Breast epithelium (tissue), 4 donors: ENCODE data around the gene SOX13. TPM values are rescaled to one million over a fixed set of nuclear protein-coding genes. Genes with fewer than 3 reads are reported as not detected.
A peak's percentile ranks its signal among the peaks of the same experiment; 100 is the strongest.

Experiments used
- DNase-seq, 2 donors: peaks; one replicate each; pipeline ENCODE4 v3.0.0-alpha.2; 2019; ENCODE audit warnings: low spot score in 2 of 2
- H3K27ac ChIP-seq, 2 donors: fragments of 200-600 bp; sonication (generic) in 1 of 2; one replicate each; pipeline ENCODE4 v1.5.1; 2016 to 2019; ENCODE audit warnings: mild to moderate bottlenecking in 1 of 2
- H3K27me3 ChIP-seq, 2 donors: fragments of 200-600 bp; sonication (generic) in 1 of 2; one replicate each; pipeline versions ENCODE4 v1.5.1 to v1.6.0; 2017 to 2019; ENCODE audit warnings: control low read depth in 1 of 2, mild to moderate bottlenecking in 1 of 2
- H3K36me3 ChIP-seq: fragments of 200-600 bp; one replicate; pipeline ENCODE4 v1.5.1; 2019
- H3K4me1 ChIP-seq, 2 donors: fragments of 200-600 bp; sonication (generic); one replicate each; pipeline ENCODE4 v1.5.1; 2016 to 2019; ENCODE audit warnings: control low read depth in 1 of 2
- H3K4me3 ChIP-seq, 3 donors: fragments of 200-600 bp; sonication (generic); 1 replicate in 2 of 3; 2 replicates in 1 of 3; pipeline ENCODE4 v1.5.1; 2016 to 2019; ENCODE audit warnings: mild to moderate bottlenecking in 3 of 3, moderate library complexity in 2 of 3
- H3K9me3 ChIP-seq, 2 donors: fragments of 200-600 bp; sonication (generic) in 1 of 2; one replicate each; pipeline ENCODE4 v1.5.1; 2016 to 2019; ENCODE audit warnings: control low read depth in 1 of 2
- POLR2A ChIP-seq: fragments of 450-650 bp; IDR thresholded peaks from one replicate; pipeline ENCODE4 v1.6.1; 2016; ENCODE audit warnings: antibody characterized with exemption, mild to moderate bottlenecking, moderate library complexity
- POLR2AphosphoS5 ChIP-seq, 3 donors: sonication (generic); formaldehyde crosslinking; IDR thresholded peaks; one replicate each; pipeline ENCODE4 v1.6.1; 2017; ENCODE audit warnings: antibody characterized with exemption in 3 of 3
- intact Hi-C: fragments of 100-400 bp; cut with DNase I; formaldehyde crosslinking; loops from one replicate; pipeline ENCODE4 v1.15.1; 2023; ENCODE audit warnings: low total_unique reads
- total RNA-seq, 3 donors: library from RNA; depleted of rRNA; stranded (reverse); fragments of >200 nt; gene quantifications; one replicate each; pipeline ENCODE4 v1.1.0, GENCODE V29; 2016
- TF ChIP-seq, protein P1 (sequence below), 3 donors: fragments of 450-650 bp; IDR thresholded peaks; one replicate each; pipeline ENCODE4 v1.5.1; 2016 to 2017; ENCODE audit warnings: antibody characterized with exemption in 3 of 3, mild to moderate bottlenecking in 3 of 3, moderate library complexity in 3 of 3

The SOX13 gene
- total RNA-seq, 3 donors from 2014 or later: 22.9 to 34.7 (median 31.9) TPM

DNA sequence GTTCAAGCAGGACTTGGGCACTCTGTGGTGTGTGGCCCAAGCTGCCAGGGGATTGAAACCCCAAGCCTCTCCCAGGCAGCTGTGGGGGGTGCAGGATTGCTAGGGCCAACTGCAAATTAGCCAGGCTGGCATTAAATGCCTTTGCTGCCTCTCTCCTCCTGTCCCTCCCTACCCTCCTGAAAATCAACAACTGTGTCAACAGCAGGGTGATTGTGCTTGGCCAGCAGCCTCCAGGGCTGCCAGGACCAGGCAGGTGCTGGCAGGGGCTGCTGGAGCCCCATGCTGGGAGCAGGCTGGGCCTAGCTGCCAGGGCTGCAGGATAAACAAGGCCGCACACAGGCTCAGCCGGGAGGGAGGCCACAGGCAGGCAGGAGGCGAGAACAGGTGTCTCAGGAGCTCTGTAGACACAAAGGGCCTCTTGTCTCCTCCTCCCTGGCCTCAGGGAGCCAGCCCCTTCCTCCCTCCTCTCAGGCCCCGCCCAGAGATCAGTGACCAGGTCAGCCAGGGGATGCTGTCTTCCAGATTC is 11.4 kb downstream of the SOX13 start:
- DNase-seq: peak; percentile 79
- intact Hi-C loops: loop anchor here (5.0 kb wide), 1 partner anchor 378 kb away; no protein-coding TSS in a partner anchor
- H3K27ac ChIP-seq: peak overlapping the region; percentile 91 to 92
- TF ChIP-seq POLR2AphosphoS5 (IDR thresholded peaks at IDR 0.05) (peak in 2 of 3 donors; percentile 23 to 33), POLR2A (no peak)
- TF ChIP-seq, protein P1, sequence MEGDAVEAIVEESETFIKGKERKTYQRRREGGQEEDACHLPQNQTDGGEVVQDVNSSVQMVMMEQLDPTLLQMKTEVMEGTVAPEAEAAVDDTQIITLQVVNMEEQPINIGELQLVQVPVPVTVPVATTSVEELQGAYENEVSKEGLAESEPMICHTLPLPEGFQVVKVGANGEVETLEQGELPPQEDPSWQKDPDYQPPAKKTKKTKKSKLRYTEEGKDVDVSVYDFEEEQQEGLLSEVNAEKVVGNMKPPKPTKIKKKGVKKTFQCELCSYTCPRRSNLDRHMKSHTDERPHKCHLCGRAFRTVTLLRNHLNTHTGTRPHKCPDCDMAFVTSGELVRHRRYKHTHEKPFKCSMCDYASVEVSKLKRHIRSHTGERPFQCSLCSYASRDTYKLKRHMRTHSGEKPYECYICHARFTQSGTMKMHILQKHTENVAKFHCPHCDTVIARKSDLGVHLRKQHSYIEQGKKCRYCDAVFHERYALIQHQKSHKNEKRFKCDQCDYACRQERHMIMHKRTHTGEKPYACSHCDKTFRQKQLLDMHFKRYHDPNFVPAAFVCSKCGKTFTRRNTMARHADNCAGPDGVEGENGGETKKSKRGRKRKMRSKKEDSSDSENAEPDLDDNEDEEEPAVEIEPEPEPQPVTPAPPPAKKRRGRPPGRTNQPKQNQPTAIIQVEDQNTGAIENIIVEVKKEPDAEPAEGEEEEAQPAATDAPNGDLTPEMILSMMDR (IDR thresholded peaks at IDR 0.05): no peak
- H3K4me1 ChIP-seq: peaks cover 43 to 73% of the 10 kb centered on the region in 2 donors
- no peaks in the 10 kb centered on the region for H3K27me3 ChIP-seq
- H3K9me3 ChIP-seq: no peaks in the 10 kb centered on the region
- no peaks in the 10 kb centered on the region for H3K36me3 ChIP-seq
- H3K4me3 ChIP-seq: peak overlapping the region in 2 of 3 donors; percentile 11 to 12

DNA sequence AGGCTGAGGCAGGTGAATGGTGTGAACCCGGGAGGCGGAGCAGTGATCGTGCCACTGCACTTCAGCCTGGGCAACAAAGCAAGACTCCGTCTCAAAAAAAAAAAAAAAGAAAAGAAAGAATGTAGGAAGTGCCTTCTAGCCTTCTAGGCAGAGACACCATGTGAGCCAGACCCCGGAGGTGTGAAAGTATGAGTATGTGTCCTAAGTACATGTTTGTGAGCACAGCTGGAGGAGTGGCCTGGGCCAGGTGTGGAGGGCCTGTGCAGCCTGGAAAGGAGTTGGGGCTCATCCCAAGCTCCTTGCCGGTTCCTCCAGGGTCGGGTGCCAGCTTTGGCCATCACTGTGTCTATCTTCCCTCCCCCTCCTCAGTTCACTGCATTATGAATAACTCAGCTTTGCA is 13.0 kb downstream of the SOX13 start:
- Histone ChIP-seq H3K36me3 (no peaks in the 10 kb centered on the region), H3K4me1 (peaks cover 36 to 66% of the 10 kb centered on the region in 2 donors), H3K4me3 (no peak overlapping the region), H3K27me3 (no peaks in the 10 kb centered on the region), H3K9me3 (no peaks in the 10 kb centered on the region), H3K27ac (peak overlapping the region; percentile 92 to 95)
- intact Hi-C loops: no loop called here
- TF ChIP-seq, protein P1 (IDR thresholded peaks at IDR 0.05): no peak
- TF ChIP-seq POLR2AphosphoS5 (IDR thresholded peaks at IDR 0.05): no peak
- DNase-seq: no peak

DNA sequence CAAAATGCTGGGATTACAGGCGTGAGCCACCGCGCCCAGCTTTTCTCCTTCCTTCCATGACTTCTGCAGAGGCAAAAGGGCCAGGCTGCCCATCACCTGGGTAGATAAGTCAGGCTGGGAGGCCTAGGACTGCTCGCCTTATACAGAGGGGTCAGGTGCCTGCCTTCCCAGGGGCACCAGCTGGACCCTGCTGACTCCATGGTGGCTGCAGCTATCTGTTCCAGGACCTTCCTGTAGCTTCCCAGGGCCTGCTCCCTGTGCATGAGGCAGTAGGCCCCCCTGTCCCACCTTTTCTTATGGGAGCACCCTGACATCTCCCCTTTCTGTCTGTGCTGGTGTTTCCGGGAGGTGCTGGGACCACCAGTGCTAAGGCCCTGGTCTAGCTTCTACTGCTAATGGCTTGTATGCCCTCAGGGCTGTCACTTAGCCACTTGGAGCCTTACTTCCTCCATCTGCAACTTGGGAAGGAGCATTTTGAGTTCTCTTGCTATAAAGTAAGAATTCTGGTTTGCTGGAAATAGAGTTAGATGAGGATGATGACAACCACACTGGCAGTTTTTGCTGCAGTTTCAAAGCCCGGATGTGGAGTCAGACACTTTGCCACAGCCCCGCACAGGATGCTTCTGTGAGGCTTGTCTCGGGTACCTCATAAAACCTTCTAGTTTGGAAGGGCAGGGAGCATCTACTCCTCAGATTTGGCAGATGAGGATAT is 14.4 kb downstream of the SOX13 start:
- peak overlapping the region in 1 of 3 donors; percentile 47 for H3K4me3 ChIP-seq
- H3K9me3 ChIP-seq: no peaks in the 10 kb centered on the region
- no peak for TF ChIP-seq POLR2AphosphoS5 (IDR thresholded peaks at IDR 0.05)
- TF ChIP-seq POLR2A: no peak
- intact Hi-C loops: no loop called here
- H3K4me1 ChIP-seq: peaks cover 30 to 54% of the 10 kb centered on the region in 2 donors
- peak overlapping the region; percentile 92 to 95 for H3K27ac ChIP-seq
- H3K36me3 ChIP-seq: no peaks in the 10 kb centered on the region
- DNase-seq: no peak
- no peaks in the 10 kb centered on the region for H3K27me3 ChIP-seq

DNA sequence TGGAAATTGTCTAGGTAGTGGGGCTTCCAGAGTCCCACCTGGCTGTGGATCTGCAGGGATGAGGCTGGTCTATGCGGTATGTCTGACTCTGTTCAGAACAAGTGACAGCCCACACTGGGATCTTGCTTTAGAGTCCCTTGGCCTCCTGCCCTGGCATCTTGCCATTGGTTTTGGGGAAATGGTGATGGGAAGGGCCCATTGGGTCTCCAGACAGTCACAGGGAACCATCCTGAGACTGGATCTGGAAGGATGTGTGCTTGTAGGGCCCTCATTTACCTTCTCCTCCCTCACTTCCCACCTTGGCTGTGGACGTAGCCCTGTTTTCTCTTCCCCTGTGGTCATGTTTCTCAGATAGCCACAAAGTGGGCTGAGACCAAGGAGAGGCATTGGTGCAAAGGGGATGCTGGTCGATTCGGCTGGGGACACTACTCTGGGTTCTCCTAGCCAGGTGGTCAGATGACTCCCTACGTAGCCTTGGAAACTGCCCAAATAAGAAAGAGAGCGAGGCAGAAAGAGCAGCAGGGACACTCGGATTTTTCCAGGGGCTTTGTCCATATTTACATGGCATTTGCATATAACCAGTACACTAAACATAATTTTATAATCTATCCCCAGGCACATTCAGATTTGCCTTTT is 15.1 kb downstream of the SOX13 start:
- intact Hi-C loops: no loop called here
- TF ChIP-seq POLR2A (no peak), POLR2AphosphoS5 (IDR thresholded peaks at IDR 0.05) (no peak)
- TF ChIP-seq, protein P1 (IDR thresholded peaks at IDR 0.05): no peak
- Histone ChIP-seq H3K4me3 (peak overlapping the region; percentile 7 to 47 (median 24)), H3K9me3 (no peaks in the 10 kb centered on the region), H3K36me3 (no peaks in the 10 kb centered on the region), H3K27me3 (no peaks in the 10 kb centered on the region), H3K27ac (peak overlapping the region; percentile 92 to 95), H3K4me1 (peaks cover 30 to 48% of the 10 kb centered on the region in 2 donors)
- DNase-seq: no peak

DNA sequence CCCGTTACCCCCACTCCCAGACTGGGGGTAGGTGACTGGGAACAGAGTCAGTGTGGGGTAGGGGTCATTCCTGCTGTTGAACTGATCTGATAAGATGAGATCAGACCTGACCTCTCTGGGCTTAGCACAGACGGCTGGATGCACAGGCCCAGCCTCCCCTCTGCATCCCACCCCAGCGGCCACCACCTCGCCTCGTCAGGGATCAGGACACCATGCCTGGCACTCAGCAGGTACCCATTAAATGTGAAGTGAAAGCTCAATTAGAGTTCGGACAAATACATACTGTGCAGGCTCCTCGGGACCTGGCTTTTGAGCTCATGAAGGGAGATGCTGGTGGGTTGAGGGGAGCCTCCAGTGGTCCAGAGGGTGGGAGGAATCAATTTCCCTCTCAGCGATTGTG is 15.7 kb downstream of the SOX13 start:
- H3K27ac ChIP-seq: peak overlapping the region; percentile 92 to 95
- peak overlapping the region; percentile 7 to 47 (median 24) for H3K4me3 ChIP-seq
- no peaks in the 10 kb centered on the region for H3K36me3 ChIP-seq
- TF ChIP-seq POLR2AphosphoS5 (IDR thresholded peaks at IDR 0.05) (no peak), POLR2A (no peak)
- TF ChIP-seq, protein P1 (IDR thresholded peaks at IDR 0.05): no peak
- no peak for DNase-seq
- intact Hi-C loops: no loop called here
- peaks cover 30 to 42% of the 10 kb centered on the region in 2 donors for H3K4me1 ChIP-seq
- H3K9me3 ChIP-seq: no peaks in the 10 kb centered on the region
- H3K27me3 ChIP-seq: no peaks in the 10 kb centered on the region
